H9 (cell line): ENCODE data around the gene STC2. TPM values are rescaled to one million over a fixed set of nuclear protein-coding genes. Genes with fewer than 3 reads are reported as not detected.

Experiments
- DNase-seq: peaks from one replicate; pipeline ENCODE4 v3.0.0-alpha.2; 2017
- H2AFZ ChIP-seq: one replicate; pipeline ENCODE4 v1.6.1; 2013; ENCODE audit warnings: mild to moderate bottlenecking, low read length, control low read depth, moderate library complexity
- H2AK5ac ChIP-seq: 2 replicates; pipeline ENCODE4 v1.6.1; 2013; ENCODE audit warnings: low read length, control low read depth, mixed read lengths; ENCODE audit not compliant: insufficient read length
- H2BK120ac ChIP-seq: one replicate; pipeline ENCODE4 v1.6.1; 2013; ENCODE audit warnings: low read depth, mild to moderate bottlenecking, low read length, control low read depth, inconsistent platforms; ENCODE audit not compliant: poor library complexity, severe bottlenecking
- H2BK12ac ChIP-seq: 2 replicates; pipeline ENCODE4 v1.6.1; 2013; ENCODE audit warnings: low read length, control low read depth, mixed read lengths, low read depth; ENCODE audit not compliant: insufficient read length
- H2BK15ac ChIP-seq: 2 replicates; pipeline ENCODE4 v1.6.1; 2013; ENCODE audit warnings: low read depth, low read length, control low read depth
- H2BK20ac ChIP-seq: one replicate; pipeline ENCODE4 v1.6.1; 2013; ENCODE audit warnings: low read depth, mild to moderate bottlenecking, low read length, control low read depth, inconsistent platforms; ENCODE audit not compliant: poor library complexity, severe bottlenecking
- H2BK5ac ChIP-seq: 2 replicates; pipeline ENCODE4 v1.6.1; 2013; ENCODE audit warnings: low read length, control low read depth, mixed read lengths; ENCODE audit not compliant: insufficient read length
- H3K14ac ChIP-seq: 2 replicates; pipeline ENCODE4 v1.6.1; 2013; ENCODE audit warnings: low read length, control low read depth; ENCODE audit not compliant: insufficient read depth
- H3K18ac ChIP-seq: 2 replicates; pipeline ENCODE4 v1.6.1; 2013; ENCODE audit warnings: low read depth, mild to moderate bottlenecking, mixed read lengths, low read length, control low read depth; ENCODE audit not compliant: insufficient read length
- H3K23ac ChIP-seq: 2 replicates; pipeline ENCODE4 v1.6.1; 2013; ENCODE audit warnings: low read length, control low read depth, mixed read lengths, low read depth; ENCODE audit not compliant: insufficient read length
- H3K23me2 ChIP-seq: 2 replicates; pipeline ENCODE4 v1.6.1; 2013; ENCODE audit warnings: low read depth, mild to moderate bottlenecking, mixed read lengths, low read length, control low read depth; ENCODE audit not compliant: insufficient read length, poor library complexity, severe bottlenecking
- H3K27ac ChIP-seq: 2 replicates; pipeline ENCODE4 v1.5.1; 2013; ENCODE audit warnings: low read length, control low read depth, mixed read lengths, low read depth; ENCODE audit not compliant: insufficient read length
- H3K27me3 ChIP-seq: 2 replicates; pipeline ENCODE4 v1.6.1; 2013; ENCODE audit warnings: low read length, control low read depth, inconsistent platforms; ENCODE audit not compliant: insufficient read depth
- H3K4ac ChIP-seq: 2 replicates; pipeline ENCODE4 v1.6.1; 2013; ENCODE audit warnings: low read depth, mild to moderate bottlenecking, control low read depth, inconsistent platforms, low read length, moderate library complexity
- H3K4me1 ChIP-seq: 2 replicates; pipeline ENCODE4 v1.6.1; 2013; ENCODE audit warnings: low read length, control low read depth, inconsistent platforms; ENCODE audit not compliant: insufficient read depth
- H3K4me2 ChIP-seq: 2 replicates; pipeline ENCODE4 v1.6.1; 2013; ENCODE audit warnings: low read length, control low read depth, mixed read lengths; ENCODE audit not compliant: insufficient read length, insufficient read depth
- H3K56ac ChIP-seq: 2 replicates; pipeline ENCODE4 v1.6.1; 2013; ENCODE audit warnings: low read depth, mild to moderate bottlenecking, mixed read lengths, low read length, control low read depth; ENCODE audit not compliant: insufficient read length
- H3K79me1 ChIP-seq: 2 replicates; pipeline ENCODE4 v1.6.1; 2013; ENCODE audit warnings: low read depth, mild to moderate bottlenecking, moderate library complexity, low read length, control low read depth, inconsistent platforms; ENCODE audit not compliant: insufficient read depth, poor library complexity, severe bottlenecking
- H3K79me2 ChIP-seq: 2 replicates; pipeline ENCODE4 v1.6.1; 2013; ENCODE audit warnings: low read length, control low read depth, inconsistent platforms; ENCODE audit not compliant: insufficient read depth
- H3K9ac ChIP-seq: 2 replicates; pipeline ENCODE4 v1.6.1; 2013; ENCODE audit warnings: low read length, control low read depth, mixed read lengths; ENCODE audit not compliant: insufficient read length; ENCODE audit errors: extremely low read depth
- H3K9me3 ChIP-seq: one replicate; pipeline ENCODE4 v1.6.1; 2013; ENCODE audit warnings: low read depth, low read length, inconsistent platforms; ENCODE audit not compliant: control insufficient read depth
- H3T11ph ChIP-seq: one replicate; pipeline ENCODE4 v1.6.1; 2013; ENCODE audit warnings: mild to moderate bottlenecking, low read length, control low read depth, inconsistent platforms
- H4K20me1 ChIP-seq: one replicate; pipeline ENCODE4 v1.6.1; 2013; ENCODE audit not compliant: control insufficient read depth, insufficient read length, insufficient read depth
- H4K5ac ChIP-seq: 2 replicates; pipeline ENCODE4 v1.6.1; 2013; ENCODE audit warnings: low read depth, mild to moderate bottlenecking, mixed read lengths, low read length, control low read depth; ENCODE audit not compliant: insufficient read length
- H4K8ac ChIP-seq: replicated peaks from 2 replicates; pipeline ENCODE4 v1.6.1; 2013; ENCODE audit warnings: low read length, control low read depth, mixed read lengths, low read depth; ENCODE audit not compliant: insufficient read length
- H4K91ac ChIP-seq: 2 replicates; pipeline ENCODE4 v1.6.1; 2013; ENCODE audit warnings: low read depth, mild to moderate bottlenecking, moderate library complexity, mixed read lengths, low read length, control low read depth; ENCODE audit not compliant: insufficient read length
- H3K27ac Mint-ChIP-seq, 3 experiments: 2 replicates in 2 of 3; 3 replicates in 1 of 3; pipeline ENCODE4 v1.8.0; 2020 to 2021; ENCODE audit warnings: mixed read lengths in 3 of 3, mild to moderate bottlenecking in 1 of 3, moderate library complexity in 1 of 3
- H3K27me3 Mint-ChIP-seq: 2 replicates; pipeline ENCODE4 v1.8.0; 2021; ENCODE audit warnings: low read depth, mild to moderate bottlenecking, moderate library complexity, mixed read lengths
- H3K36me3 Mint-ChIP-seq, 3 experiments: 2 replicates in 2 of 3; 3 replicates in 1 of 3; pipeline ENCODE4 v1.8.0; 2020 to 2021; ENCODE audit warnings: low read depth in 3 of 3, mixed read lengths in 3 of 3; ENCODE audit not compliant: insufficient read depth in 1 of 3
- H3K4me1 Mint-ChIP-seq, 2 experiments: 2 replicates each; pipeline ENCODE4 v1.8.0; 2020; ENCODE audit warnings: mixed read lengths in 2 of 2
- H3K4me3 Mint-ChIP-seq, 2 experiments: 2 replicates in 1 of 2; 3 replicates in 1 of 2; pipeline ENCODE4 v1.8.0; 2020 to 2021; ENCODE audit warnings: mild to moderate bottlenecking in 2 of 2, mixed read lengths in 2 of 2, moderate library complexity in 1 of 2
- H3K9me3 Mint-ChIP-seq, 2 experiments: 2 replicates in 1 of 2; 3 replicates in 1 of 2; pipeline ENCODE4 v1.8.0; 2020; ENCODE audit warnings: mild to moderate bottlenecking in 2 of 2, mixed read lengths in 2 of 2, moderate library complexity in 1 of 2
- WGBS: extraction: QIAGEN DNeasy Blood & Tissue Kit; methylation state at CpG from one replicate; pipeline ENCODE4 v1.1.7; 2013; ENCODE audit warnings: missing lambda C conversion rate, low lambda C conversion rate, mixed read lengths; ENCODE audit not compliant: insufficient read length; ENCODE audit errors: extremely low coverage; 5-methylcytosine and 5-hydroxymethylcytosine counted together
- total RNA-seq: library from RNA; stranded (reverse); gene quantifications from 2 replicates; pipeline ENCODE4 v1.2.1, GENCODE V29; 2021
- TF ChIP-seq, protein P1 (sequence below): fragments of 200-600 bp; sonication (generic); conservative IDR thresholded peaks from 3 replicates; pipeline ENCODE4 v1.8.0; 2021; ENCODE audit warnings: antibody characterized with exemption, mild to moderate bottlenecking

STC2 gene
- total RNA-seq, 1 experiment from 2014 or later = 77.7 TPM

DNA sequence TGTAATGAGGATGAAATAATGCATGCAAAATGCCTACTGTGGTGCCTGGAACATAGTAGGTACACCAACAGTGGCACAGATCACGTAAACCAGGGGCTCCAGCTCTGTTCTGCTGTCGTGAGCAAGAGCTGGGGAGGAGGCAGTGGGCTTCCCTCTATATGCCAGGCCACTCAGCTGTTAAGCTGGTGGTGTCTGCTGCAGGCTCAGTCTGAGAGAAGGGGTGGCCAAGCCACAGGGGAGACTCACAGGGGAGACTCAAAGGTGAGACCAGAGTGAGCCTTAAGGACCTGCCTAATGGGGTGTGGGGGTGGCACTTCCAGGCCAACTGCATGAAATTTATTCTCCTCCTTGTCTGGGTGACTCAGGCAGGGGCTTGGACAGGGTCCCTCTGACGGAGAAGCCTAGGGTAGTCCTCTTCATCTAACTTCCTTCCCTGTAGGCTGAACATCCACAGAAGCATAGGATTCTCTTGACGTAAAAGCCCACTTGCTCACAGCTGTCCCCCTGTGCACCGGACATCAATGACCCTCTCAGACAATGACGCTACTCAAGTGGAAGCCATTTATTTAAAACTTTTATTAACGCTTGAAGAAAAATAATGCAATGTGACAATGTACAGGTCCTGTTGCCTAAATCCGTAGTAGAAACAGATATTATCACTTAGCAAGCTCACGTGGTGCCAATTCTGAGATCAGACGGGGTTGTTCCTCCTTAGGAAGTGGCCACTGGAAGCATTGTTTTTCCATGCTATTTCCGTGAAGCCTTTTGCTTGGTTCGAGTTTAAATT lies 13.9 kb downstream of the STC2 start:
- Histone ChIP-seq H3K23me2 (no peaks in the 10 kb centered on the region), H3K79me2 (no peaks in the 10 kb centered on the region), H3K79me1 (no peaks in the 10 kb centered on the region), H3K23ac (no peak overlapping the region), H3K14ac (no peak overlapping the region), H2AFZ (no peak overlapping the region), H3T11ph (no peak overlapping the region), H4K20me1 (no peaks in the 10 kb centered on the region), H4K5ac (no peak overlapping the region), H3K9me3 (no peaks in the 10 kb centered on the region), H3K56ac (no peak overlapping the region), H4K91ac (no peak overlapping the region), H2AK5ac (no peak overlapping the region), H2BK120ac (no peak overlapping the region), H3K18ac (no peak overlapping the region), H3K4me2 (no peak overlapping the region), H4K8ac (no peak overlapping the region), H2BK5ac (no peak overlapping the region), H3K4ac (no peak overlapping the region), H3K9ac (no peak overlapping the region), H2BK12ac (no peak overlapping the region), H2BK15ac (no peak overlapping the region), H3K4me1 (no peaks in the 10 kb centered on the region; the same call in 1 of the 2 replicates), H3K27ac (no peak overlapping the region), H2BK20ac (no peak overlapping the region), H3K27me3 (no peaks in the 10 kb centered on the region)
- TF ChIP-seq, protein P1, sequence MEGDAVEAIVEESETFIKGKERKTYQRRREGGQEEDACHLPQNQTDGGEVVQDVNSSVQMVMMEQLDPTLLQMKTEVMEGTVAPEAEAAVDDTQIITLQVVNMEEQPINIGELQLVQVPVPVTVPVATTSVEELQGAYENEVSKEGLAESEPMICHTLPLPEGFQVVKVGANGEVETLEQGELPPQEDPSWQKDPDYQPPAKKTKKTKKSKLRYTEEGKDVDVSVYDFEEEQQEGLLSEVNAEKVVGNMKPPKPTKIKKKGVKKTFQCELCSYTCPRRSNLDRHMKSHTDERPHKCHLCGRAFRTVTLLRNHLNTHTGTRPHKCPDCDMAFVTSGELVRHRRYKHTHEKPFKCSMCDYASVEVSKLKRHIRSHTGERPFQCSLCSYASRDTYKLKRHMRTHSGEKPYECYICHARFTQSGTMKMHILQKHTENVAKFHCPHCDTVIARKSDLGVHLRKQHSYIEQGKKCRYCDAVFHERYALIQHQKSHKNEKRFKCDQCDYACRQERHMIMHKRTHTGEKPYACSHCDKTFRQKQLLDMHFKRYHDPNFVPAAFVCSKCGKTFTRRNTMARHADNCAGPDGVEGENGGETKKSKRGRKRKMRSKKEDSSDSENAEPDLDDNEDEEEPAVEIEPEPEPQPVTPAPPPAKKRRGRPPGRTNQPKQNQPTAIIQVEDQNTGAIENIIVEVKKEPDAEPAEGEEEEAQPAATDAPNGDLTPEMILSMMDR = no peak
- Mint-ChIP-seq H3K36me3 (peaks cover 23 to 40% (median 30%) of the 10 kb centered on the region in 3 experiments; a peak in 6 of 7 replicates), H3K27ac (0 out of 7 replicates have a peak overlapping the region, but pooled peaks of 1 of the 3 experiments have one; percentile 25), H3K4me1 (peaks cover 30 to 37% of the 10 kb centered on the region in 2 experiments), H3K9me3 (no peaks in the 10 kb centered on the region; a peak in 2 of 5 replicates), H3K27me3 (peaks cover 17% of the 10 kb centered on the region), H3K4me3 (no peak overlapping the region)
- WGBS = no CpG with 5 or more reads among the region's 12 CpGs
- DNase-seq = no peak
